SK-N-MC (cell line): ENCODE results near the gene DLGAP5.

ENCODE experiments used
- DNase-seq: peaks from one replicate; pipeline ENCODE4 v3.0.0-alpha.2; 2011; ENCODE audit warnings: low read depth, low spot score
- H3K27ac ChIP-seq: fragments of 200-600 bp; sonication (generic); 2 replicates; pipeline ENCODE4 v1.5.1; 2016; ENCODE audit warnings: mixed run types
- H3K36me3 ChIP-seq: fragments of 200-600 bp; sonication (generic); 2 replicates; pipeline ENCODE4 v1.6.1; 2017; ENCODE audit warnings: antibody characterized with exemption, low read length, mixed read lengths; ENCODE audit not compliant: insufficient read depth
- H3K4me3 ChIP-seq: fragments of 200-600 bp; sonication (generic); 2 replicates; pipeline ENCODE4 v1.5.1; 2016
- H3K9ac ChIP-seq: fragments of 200-600 bp; sonication (generic); 2 replicates; pipeline ENCODE4 v1.8.0; 2017; ENCODE audit warnings: mixed run types, mixed read lengths; ENCODE audit not compliant: insufficient read length
- H3K9me3 ChIP-seq: fragments of 200-600 bp; sonication (generic); 2 replicates; pipeline ENCODE4 v1.6.1; 2017; ENCODE audit warnings: low read depth, mild to moderate bottlenecking, antibody characterized with exemption, low read length, moderate library complexity, mixed read lengths
- EZH2 ChIP-seq: fragments of 200-600 bp; sonication (generic); IDR thresholded peaks from one replicate; pipeline ENCODE4 v1.6.1; 2017; ENCODE audit warnings: antibody characterized with exemption
- FOXP2 ChIP-seq: optimal IDR thresholded peaks from 2 replicates; pipeline ENCODE3; 2011; ENCODE audit warnings: mild to moderate bottlenecking, moderate library complexity; ENCODE audit not compliant: insufficient read depth; ENCODE audit errors: extremely low read length, control extremely low read depth
- POLR2AphosphoS5 ChIP-seq: IDR thresholded peaks from 2 replicates; pipeline ENCODE4 v1.6.1; 2012; ENCODE audit warnings: mild to moderate bottlenecking, low read depth, low read length, borderline replicate concordance

The DLGAP5 gene, protein sequence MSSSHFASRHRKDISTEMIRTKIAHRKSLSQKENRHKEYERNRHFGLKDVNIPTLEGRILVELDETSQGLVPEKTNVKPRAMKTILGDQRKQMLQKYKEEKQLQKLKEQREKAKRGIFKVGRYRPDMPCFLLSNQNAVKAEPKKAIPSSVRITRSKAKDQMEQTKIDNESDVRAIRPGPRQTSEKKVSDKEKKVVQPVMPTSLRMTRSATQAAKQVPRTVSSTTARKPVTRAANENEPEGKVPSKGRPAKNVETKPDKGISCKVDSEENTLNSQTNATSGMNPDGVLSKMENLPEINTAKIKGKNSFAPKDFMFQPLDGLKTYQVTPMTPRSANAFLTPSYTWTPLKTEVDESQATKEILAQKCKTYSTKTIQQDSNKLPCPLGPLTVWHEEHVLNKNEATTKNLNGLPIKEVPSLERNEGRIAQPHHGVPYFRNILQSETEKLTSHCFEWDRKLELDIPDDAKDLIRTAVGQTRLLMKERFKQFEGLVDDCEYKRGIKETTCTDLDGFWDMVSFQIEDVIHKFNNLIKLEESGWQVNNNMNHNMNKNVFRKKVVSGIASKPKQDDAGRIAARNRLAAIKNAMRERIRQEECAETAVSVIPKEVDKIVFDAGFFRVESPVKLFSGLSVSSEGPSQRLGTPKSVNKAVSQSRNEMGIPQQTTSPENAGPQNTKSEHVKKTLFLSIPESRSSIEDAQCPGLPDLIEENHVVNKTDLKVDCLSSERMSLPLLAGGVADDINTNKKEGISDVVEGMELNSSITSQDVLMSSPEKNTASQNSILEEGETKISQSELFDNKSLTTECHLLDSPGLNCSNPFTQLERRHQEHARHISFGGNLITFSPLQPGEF

GRCh38 chr14:55191203-55192053 lies at the start of gene DLGAP5:
Gene DLGAP5, minus strand, starts transcription at chr14:55191585. Its CDS starts 2,406 bp downstream, at chr14:55189179.
- H3K27ac ChIP-seq = peak within 1 kb of the TSS; percentile 67
- no peaks in the 10 kb centered on the region for H3K9me3 ChIP-seq
- H3K36me3 ChIP-seq = peaks cover 36% of the 10 kb centered on the region
- peak; percentile 95 for DNase-seq
- peak within 1 kb of the TSS; percentile 99 for H3K4me3 ChIP-seq
- TF ChIP-seq POLR2AphosphoS5 (peak; percentile 83), EZH2 (no peak)
- H3K9ac ChIP-seq = peak within 1 kb of the TSS; percentile 93

- TF ChIP-seq EZH2 = no peak
- no peak for TF ChIP-seq POLR2AphosphoS5
- TF ChIP-seq FOXP2 = no peak
- H3K4me3 ChIP-seq = no peak overlapping the region
- H3K9ac ChIP-seq = no peak overlapping the region
- no peaks in the 10 kb centered on the region for H3K9me3 ChIP-seq
- DNase-seq = no peak
- H3K27ac ChIP-seq = no peak overlapping the region
- no peaks in the 10 kb centered on the region for H3K36me3 ChIP-seq
Measured at GRCh38 chr14:55240526-55241178, 49.3 kb upstream of the DLGAP5 start.

DNA sequence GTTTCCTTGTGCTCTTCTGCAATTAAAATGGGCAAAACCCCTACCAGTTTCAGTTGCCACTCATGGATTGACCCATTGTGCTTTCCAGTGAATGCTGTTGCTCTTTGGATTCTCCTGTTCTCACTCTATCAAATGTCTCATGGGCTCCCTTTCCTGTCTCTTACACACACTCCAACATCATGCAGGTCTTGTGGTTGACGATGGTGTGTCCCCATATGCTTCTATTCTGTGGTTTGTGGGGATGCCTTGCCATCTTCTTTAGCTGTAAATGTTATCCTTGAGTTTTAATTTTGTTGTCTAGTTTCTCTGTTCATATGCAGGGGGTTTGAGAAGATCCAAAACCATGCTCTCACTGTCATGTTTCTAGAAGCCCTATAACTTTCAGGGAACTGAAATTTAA lies 47.9 kb upstream of the DLGAP5 start:
- no peak overlapping the region for H3K4me3 ChIP-seq
- H3K9me3 ChIP-seq = no peaks in the 10 kb centered on the region
- no peak overlapping the region for H3K27ac ChIP-seq
- no peak overlapping the region for H3K9ac ChIP-seq
- DNase-seq = no peak
- no peaks in the 10 kb centered on the region for H3K36me3 ChIP-seq
- TF ChIP-seq FOXP2 (no peak), EZH2 (no peak), POLR2AphosphoS5 (no peak)

DNA sequence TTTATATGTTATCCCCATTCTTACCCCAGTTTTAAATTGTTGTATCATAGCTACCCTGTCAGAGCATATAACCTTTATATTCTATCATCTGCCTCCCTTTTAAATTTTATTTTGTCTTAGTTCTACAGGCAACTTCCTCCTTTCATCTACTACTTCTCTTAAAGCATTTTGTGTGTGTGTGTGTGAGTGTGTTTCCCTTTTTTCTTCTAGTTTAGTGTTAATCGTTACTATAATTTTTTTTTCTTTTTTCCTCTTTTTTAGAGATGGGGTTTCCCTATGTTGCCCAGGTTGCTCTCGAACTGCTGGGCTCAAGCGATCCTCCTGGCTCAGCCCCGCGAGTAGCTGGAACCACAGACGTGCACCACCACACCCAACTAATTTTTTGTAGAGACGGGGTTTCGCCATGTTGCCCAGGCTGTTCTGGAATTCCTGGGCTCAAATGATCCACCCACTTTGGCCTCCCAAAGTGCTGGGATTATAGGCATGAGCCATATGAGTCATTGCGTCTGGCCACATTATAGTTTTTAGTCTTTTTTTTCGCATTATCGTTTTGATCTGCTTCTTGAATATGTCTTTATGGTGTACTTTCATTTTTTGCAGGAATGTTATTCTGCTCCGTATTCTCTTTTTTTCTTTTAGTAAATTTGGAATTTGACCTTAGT lies 46.8 kb upstream of the DLGAP5 start:
- TF ChIP-seq POLR2AphosphoS5 = no peak
- no peak for TF ChIP-seq FOXP2
- no peak for TF ChIP-seq EZH2
- Histone ChIP-seq H3K4me3 (no peak overlapping the region), H3K36me3 (no peaks in the 10 kb centered on the region), H3K9me3 (no peaks in the 10 kb centered on the region), H3K9ac (no peak overlapping the region), H3K27ac (no peak overlapping the region)
- no peak for DNase-seq

GRCh38 chr14:55233591-55233990 lies 42.2 kb upstream of the DLGAP5 start:
- no peaks in the 10 kb centered on the region for H3K9me3 ChIP-seq
- no peaks in the 10 kb centered on the region for H3K36me3 ChIP-seq
- H3K9ac ChIP-seq = no peak overlapping the region
- DNase-seq = no peak
- no peak overlapping the region for H3K4me3 ChIP-seq
- TF ChIP-seq POLR2AphosphoS5 (no peak), EZH2 (no peak), FOXP2 (no peak)
- no peak overlapping the region for H3K27ac ChIP-seq

DNA sequence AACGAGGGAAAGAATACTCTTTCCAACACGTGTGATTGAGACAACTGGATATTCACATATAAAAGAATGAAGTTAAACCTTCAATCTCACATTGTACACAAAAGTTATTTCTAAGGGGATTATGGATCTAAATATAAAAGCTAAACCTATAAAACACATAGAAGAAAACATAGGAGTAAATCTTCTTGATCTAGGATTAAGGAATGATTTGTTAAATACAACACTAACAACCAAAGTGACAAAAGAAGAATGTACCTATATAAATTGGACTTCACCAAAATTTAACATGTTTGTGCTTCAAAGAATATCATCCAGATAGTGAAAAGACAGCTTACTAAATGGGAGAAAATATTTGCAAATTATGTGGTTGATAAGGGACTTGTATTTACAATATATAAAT lies 36.9 kb upstream of the DLGAP5 start:
- Histone ChIP-seq H3K27ac (no peak overlapping the region), H3K36me3 (no peaks in the 10 kb centered on the region), H3K9me3 (no peaks in the 10 kb centered on the region), H3K4me3 (no peak overlapping the region), H3K9ac (no peak overlapping the region)
- DNase-seq = no peak
- TF ChIP-seq FOXP2 = no peak
- no peak for TF ChIP-seq POLR2AphosphoS5
- TF ChIP-seq EZH2 = no peak

- Histone ChIP-seq H3K9ac (no peak overlapping the region), H3K4me3 (no peak overlapping the region), H3K36me3 (no peaks in the 10 kb centered on the region), H3K9me3 (no peaks in the 10 kb centered on the region), H3K27ac (no peak overlapping the region)
- no peak for DNase-seq
- TF ChIP-seq EZH2 (no peak), POLR2AphosphoS5 (no peak), FOXP2 (no peak)
Measured at GRCh38 chr14:55223364-55223763, 32.0 kb upstream of the DLGAP5 start.

- DNase-seq = no peak
- Histone ChIP-seq H3K9ac (no peak overlapping the region), H3K9me3 (no peaks in the 10 kb centered on the region), H3K4me3 (no peak overlapping the region), H3K36me3 (no peaks in the 10 kb centered on the region), H3K27ac (no peak overlapping the region)
- TF ChIP-seq FOXP2 (no peak), EZH2 (no peak), POLR2AphosphoS5 (no peak)
Measured at GRCh38 chr14:55221968-55222367, 30.6 kb upstream of the DLGAP5 start.
